Amniotic epithelial cell (primary cell): Measurements from ENCODE around the gene BTN2A1.
"Not testable (repeated sequence)": the region's sequence is repeated elsewhere in the genome, so short reads cannot be mapped to it uniquely, and the experiment has no call there.

Experiments
- DNase-seq: peaks from one replicate; pipeline ENCODE4 v3.0.0-alpha.2; 2010; ENCODE audit warnings: low read depth

BTN2A1 gene

GRCh38 chr6:26432627-26433201 is 25.0 kb upstream of the BTN2A1 start:
- DNase-seq = no peak

GRCh38 chr6:26433680-26434079 is 24.1 kb upstream of the BTN2A1 start:
- not testable (repeated sequence) for DNase-seq

- no peak for DNase-seq
These were observed 21.7 kb upstream of the BTN2A1 start for GRCh38 chr6:26436018-26436417.

GRCh38 chr6:26437550-26437949 is 20.2 kb upstream of the BTN2A1 start:
- no peak for DNase-seq

GRCh38 chr6:26438000-26438399 is 19.8 kb upstream of the BTN2A1 start:
- DNase-seq = no peak

- DNase-seq = no peak
These were observed 18.3 kb upstream of the BTN2A1 start for GRCh38 chr6:26439151-26440125.

GRCh38 chr6:26440977-26441358 is 16.8 kb upstream of the BTN2A1 start:
- no peak for DNase-seq

GRCh38 chr6:26441977-26442376 is 15.8 kb upstream of the BTN2A1 start:
- DNase-seq = no peak

GRCh38 chr6:26445934-26446667 is 11.7 kb upstream of the BTN2A1 start:
- no peak for DNase-seq

GRCh38 chr6:26447257-26447656 is 10.5 kb upstream of the BTN2A1 start:
- DNase-seq = no peak

- no peak for DNase-seq
These were observed 7.5 kb upstream of the BTN2A1 start for GRCh38 chr6:26450240-26450639.

GRCh38 chr6:26452631-26453235 is 5.0 kb upstream of the BTN2A1 start:
- DNase-seq = no peak

- DNase-seq = no peak
These were observed 3.1 kb upstream of the BTN2A1 start for GRCh38 chr6:26454631-26455030.

GRCh38 chr6:26455357-26455970 is 2.3 kb upstream of the BTN2A1 start:
- no peak for DNase-seq

- DNase-seq = no peak
These were observed 420 bp upstream of the BTN2A1 start for GRCh38 chr6:26457264-26457805.

GRCh38 chr6:26459023-26459810 is 1.5 kb downstream of the BTN2A1 start:
- no peak for DNase-seq

- DNase-seq = not testable (repeated sequence)
These were observed 3.6 kb downstream of the BTN2A1 start for GRCh38 chr6:26461353-26461752.

GRCh38 chr6:26464014-26464413 is 6.3 kb downstream of the BTN2A1 start:
- no peak for DNase-seq

GRCh38 chr6:26464416-26465131 is 6.8 kb downstream of the BTN2A1 start:
- DNase-seq = no peak

GRCh38 chr6:26465776-26466175 is 8.0 kb downstream of the BTN2A1 start:
- DNase-seq = no peak
